ENCODE measurements around the gene TARBP1. TPM values are rescaled to one million over a fixed set of nuclear protein-coding genes. Genes with fewer than 3 reads are reported as not detected.

The TARBP1 gene
- total and polyA plus RNA-seq, 2 of the 13 experiments (the other 11 are each of a cell fraction or from before 2014, with no cell fraction given), result 37.7 to 67.0 TPM

DNA sequence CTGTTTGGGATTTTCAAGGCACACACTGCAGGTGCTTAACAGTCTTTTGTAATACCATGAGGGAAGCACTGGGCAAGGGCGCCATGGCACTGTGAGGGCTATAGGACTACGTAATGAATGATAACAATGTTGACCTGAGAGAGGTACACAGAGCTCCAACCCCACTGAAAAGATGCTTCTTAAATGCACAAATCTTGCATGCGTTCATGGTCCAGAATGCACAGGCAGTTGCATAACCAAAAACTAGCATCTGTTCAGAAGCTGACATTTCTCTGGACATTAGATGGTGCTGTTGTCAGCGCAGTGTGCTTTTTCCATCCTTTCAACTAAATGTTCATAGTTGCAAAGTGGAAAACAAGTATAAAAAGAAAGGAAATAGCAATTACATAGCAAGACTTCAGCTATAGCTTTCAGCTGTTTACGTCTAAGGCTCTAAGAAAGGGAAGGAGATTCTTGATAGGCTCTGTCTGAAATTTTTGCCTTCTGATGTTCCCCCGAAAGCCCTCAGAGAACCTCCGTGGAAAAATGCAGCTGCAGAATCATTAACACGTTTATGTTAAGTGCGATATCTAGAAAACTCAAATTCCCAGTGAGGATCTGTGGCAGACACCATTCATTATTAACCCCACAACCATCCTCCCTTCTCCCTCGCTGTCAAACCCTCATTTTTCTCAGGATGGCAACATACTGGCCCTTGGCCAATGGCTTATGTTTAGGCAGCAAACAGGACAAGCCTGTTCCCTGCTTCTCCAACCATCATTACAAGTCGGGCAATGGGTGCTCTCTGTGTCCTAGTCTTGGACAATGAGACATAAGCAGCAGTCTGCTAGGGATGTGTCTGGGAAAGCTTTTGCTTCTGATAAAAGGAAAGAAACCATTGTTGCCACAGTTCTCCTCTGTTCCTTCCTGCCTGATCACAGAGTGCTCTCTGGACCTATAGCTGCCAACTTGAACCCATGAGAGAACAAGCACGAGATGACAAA lies 8.2 kb upstream of the TARBP1 start (continued):
- TF ChIP-seq ZNF160 (CRISPR knock-in tag; IDR thresholded peaks at IDR 0.05) (no peak), ZSCAN21 (CRISPR knock-in tag; IDR thresholded peaks at IDR 0.05; ENCODE audit: borderline replicate concordance) (no peak), MED8 (CRISPR knock-in tag; IDR thresholded peaks at IDR 0.05; ENCODE audit: insufficient replicate concordance) (peak; percentile 40), PITX1 (CRISPR knock-in tag; IDR thresholded peaks at IDR 0.05) (no peak), FIP1L1 (IDR thresholded peaks at IDR 0.05; ENCODE audit: borderline replicate concordance, insufficient read depth, low read depth, low read length) (no peak), ZNF644 (CRISPR knock-in tag; IDR thresholded peaks at IDR 0.05; ENCODE audit: low read depth) (no peak), ZBTB38 (CRISPR knock-in tag; IDR thresholded peaks at IDR 0.05) (no peak), TP53 (CRISPR knock-in tag; conservative IDR thresholded peaks at IDR 0.05) (no peak), AHR (CRISPR knock-in tag; IDR thresholded peaks at IDR 0.05) (no peak), ZNF12 (CRISPR knock-in tag; IDR thresholded peaks at IDR 0.05) (no peak), SYNCRIP (IDR thresholded peaks at IDR 0.05; ENCODE audit: insufficient read depth, low read depth, low read length) (no peak), ZNF850 (CRISPR knock-in tag; conservative IDR thresholded peaks at IDR 0.05) (no peak), NCOR1 (IDR thresholded peaks at IDR 0.05; ENCODE audit: borderline replicate concordance, low read length) (no peak), KLF12 (CRISPR knock-in tag; IDR thresholded peaks at IDR 0.05; ENCODE audit: borderline replicate concordance) (no peak), IRF2 (CRISPR knock-in tag; IDR thresholded peaks at IDR 0.05) (no peak), NRL (CRISPR knock-in tag; IDR thresholded peaks at IDR 0.05; ENCODE audit: borderline replicate concordance) (no peak), ZNF605 (CRISPR knock-in tag; IDR thresholded peaks at IDR 0.05) (no peak; the same call in 1 of the 2 replicates), ZNF839 (CRISPR knock-in tag; IDR thresholded peaks at IDR 0.05; ENCODE audit: borderline replicate concordance) (no peak)
- TF ChIP-seq, protein P1, sequence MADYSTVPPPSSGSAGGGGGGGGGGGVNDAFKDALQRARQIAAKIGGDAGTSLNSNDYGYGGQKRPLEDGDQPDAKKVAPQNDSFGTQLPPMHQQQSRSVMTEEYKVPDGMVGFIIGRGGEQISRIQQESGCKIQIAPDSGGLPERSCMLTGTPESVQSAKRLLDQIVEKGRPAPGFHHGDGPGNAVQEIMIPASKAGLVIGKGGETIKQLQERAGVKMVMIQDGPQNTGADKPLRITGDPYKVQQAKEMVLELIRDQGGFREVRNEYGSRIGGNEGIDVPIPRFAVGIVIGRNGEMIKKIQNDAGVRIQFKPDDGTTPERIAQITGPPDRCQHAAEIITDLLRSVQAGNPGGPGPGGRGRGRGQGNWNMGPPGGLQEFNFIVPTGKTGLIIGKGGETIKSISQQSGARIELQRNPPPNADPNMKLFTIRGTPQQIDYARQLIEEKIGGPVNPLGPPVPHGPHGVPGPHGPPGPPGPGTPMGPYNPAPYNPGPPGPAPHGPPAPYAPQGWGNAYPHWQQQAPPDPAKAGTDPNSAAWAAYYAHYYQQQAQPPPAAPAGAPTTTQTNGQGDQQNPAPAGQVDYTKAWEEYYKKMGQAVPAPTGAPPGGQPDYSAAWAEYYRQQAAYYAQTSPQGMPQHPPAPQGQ (CRISPR knock-in tag; IDR thresholded peaks at IDR 0.05; ENCODE audit: borderline replicate concordance), result no peak
- TF ChIP-seq, protein P2, sequence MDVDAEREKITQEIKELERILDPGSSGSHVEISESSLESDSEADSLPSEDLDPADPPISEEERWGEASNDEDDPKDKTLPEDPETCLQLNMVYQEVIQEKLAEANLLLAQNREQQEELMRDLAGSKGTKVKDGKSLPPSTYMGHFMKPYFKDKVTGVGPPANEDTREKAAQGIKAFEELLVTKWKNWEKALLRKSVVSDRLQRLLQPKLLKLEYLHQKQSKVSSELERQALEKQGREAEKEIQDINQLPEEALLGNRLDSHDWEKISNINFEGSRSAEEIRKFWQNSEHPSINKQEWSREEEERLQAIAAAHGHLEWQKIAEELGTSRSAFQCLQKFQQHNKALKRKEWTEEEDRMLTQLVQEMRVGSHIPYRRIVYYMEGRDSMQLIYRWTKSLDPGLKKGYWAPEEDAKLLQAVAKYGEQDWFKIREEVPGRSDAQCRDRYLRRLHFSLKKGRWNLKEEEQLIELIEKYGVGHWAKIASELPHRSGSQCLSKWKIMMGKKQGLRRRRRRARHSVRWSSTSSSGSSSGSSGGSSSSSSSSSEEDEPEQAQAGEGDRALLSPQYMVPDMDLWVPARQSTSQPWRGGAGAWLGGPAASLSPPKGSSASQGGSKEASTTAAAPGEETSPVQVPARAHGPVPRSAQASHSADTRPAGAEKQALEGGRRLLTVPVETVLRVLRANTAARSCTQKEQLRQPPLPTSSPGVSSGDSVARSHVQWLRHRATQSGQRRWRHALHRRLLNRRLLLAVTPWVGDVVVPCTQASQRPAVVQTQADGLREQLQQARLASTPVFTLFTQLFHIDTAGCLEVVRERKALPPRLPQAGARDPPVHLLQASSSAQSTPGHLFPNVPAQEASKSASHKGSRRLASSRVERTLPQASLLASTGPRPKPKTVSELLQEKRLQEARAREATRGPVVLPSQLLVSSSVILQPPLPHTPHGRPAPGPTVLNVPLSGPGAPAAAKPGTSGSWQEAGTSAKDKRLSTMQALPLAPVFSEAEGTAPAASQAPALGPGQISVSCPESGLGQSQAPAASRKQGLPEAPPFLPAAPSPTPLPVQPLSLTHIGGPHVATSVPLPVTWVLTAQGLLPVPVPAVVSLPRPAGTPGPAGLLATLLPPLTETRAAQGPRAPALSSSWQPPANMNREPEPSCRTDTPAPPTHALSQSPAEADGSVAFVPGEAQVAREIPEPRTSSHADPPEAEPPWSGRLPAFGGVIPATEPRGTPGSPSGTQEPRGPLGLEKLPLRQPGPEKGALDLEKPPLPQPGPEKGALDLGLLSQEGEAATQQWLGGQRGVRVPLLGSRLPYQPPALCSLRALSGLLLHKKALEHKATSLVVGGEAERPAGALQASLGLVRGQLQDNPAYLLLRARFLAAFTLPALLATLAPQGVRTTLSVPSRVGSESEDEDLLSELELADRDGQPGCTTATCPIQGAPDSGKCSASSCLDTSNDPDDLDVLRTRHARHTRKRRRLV (CRISPR knock-in tag; IDR thresholded peaks at IDR 0.05), result 0 out of 2 replicates have a peak, but pooled peaks have one; percentile 37
- TF ChIP-seq, protein P3, sequence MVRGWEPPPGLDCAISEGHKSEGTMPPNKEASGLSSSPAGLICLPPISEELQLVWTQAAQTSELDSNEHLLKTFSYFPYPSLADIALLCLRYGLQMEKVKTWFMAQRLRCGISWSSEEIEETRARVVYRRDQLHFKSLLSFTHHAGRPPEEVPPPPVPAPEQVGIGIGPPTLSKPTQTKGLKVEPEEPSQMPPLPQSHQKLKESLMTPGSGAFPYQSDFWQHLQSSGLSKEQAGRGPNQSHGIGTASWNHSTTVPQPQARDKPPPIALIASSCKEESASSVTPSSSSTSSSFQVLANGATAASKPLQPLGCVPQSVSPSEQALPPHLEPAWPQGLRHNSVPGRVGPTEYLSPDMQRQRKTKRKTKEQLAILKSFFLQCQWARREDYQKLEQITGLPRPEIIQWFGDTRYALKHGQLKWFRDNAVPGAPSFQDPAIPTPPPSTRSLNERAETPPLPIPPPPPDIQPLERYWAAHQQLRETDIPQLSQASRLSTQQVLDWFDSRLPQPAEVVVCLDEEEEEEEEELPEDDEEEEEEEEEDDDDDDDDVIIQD (CRISPR knock-in tag; IDR thresholded peaks at IDR 0.05; ENCODE audit: low read depth), result peak; percentile 38; the same call in 1 of the 2 replicates
